ENCODE measurements around the gene SLC47A1.

Gene SLC47A1

DNA sequence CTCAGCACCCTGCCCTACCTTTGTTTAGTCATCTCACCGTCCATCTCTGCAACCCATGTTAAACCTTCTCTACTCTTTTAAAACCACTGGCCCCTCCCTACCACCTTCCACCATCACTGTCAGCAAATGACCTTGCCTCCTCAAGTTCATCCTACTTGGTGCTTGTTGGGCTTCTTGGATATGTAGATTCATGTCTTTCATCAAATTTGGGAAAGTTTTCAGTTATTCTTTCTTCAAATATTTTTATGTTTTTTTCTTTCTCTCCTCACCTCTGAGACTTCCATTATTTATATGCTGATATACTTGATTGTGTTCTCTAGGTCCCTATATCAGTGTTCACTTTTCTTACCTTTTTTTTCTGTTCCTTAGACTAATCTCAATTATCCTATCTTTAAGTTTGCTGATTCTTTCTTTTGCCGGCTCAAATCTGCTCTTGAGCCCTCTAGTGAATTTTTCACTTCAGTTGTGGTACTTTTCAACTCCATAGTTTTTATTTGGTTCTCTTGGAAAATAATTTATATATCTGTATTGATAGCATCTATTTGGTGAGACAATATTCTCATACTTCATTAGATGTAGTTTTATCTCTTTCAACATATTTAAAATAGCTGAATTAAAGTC lies 86.2 kb downstream of the SLC47A1 start:
- no peak for ATAC-seq
- TF ChIP-seq CREB5 (CRISPR knock-in tag; IDR thresholded peaks at IDR 0.05; ENCODE audit: low read depth): no peak
- TF ChIP-seq, protein P1, sequence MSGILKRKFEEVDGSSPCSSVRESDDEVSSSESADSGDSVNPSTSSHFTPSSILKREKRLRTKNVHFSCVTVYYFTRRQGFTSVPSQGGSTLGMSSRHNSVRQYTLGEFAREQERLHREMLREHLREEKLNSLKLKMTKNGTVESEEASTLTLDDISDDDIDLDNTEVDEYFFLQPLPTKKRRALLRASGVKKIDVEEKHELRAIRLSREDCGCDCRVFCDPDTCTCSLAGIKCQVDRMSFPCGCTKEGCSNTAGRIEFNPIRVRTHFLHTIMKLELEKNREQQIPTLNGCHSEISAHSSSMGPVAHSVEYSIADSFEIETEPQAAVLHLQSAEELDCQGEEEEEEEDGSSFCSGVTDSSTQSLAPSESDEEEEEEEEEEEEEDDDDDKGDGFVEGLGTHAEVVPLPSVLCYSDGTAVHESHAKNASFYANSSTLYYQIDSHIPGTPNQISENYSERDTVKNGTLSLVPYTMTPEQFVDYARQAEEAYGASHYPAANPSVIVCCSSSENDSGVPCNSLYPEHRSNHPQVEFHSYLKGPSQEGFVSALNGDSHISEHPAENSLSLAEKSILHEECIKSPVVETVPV (CRISPR knock-in tag; IDR thresholded peaks at IDR 0.05): no peak
- TF ChIP-seq OSR1 (CRISPR knock-in tag; IDR thresholded peaks at IDR 0.05): no peak
- TF ChIP-seq GLIS3 (CRISPR knock-in tag; IDR thresholded peaks at IDR 0.05): no peak
- no peak for TF ChIP-seq ZFP3 (CRISPR knock-in tag; IDR thresholded peaks at IDR 0.05)
- TF ChIP-seq BACH2 (CRISPR knock-in tag; IDR thresholded peaks at IDR 0.05; ENCODE audit: borderline replicate concordance): no peak
- TF ChIP-seq TCF4 (CRISPR knock-in tag; IDR thresholded peaks at IDR 0.05; ENCODE audit: borderline replicate concordance): no peak
- no peak for TF ChIP-seq ARNTL (CRISPR knock-in tag; IDR thresholded peaks at IDR 0.05; ENCODE audit: borderline replicate concordance, low read depth)
- TF ChIP-seq PPARA (CRISPR knock-in tag; IDR thresholded peaks at IDR 0.05; ENCODE audit: borderline replicate concordance): no peak
- no peak for TF ChIP-seq RARB (CRISPR knock-in tag; IDR thresholded peaks at IDR 0.05)
- TF ChIP-seq, protein P2, sequence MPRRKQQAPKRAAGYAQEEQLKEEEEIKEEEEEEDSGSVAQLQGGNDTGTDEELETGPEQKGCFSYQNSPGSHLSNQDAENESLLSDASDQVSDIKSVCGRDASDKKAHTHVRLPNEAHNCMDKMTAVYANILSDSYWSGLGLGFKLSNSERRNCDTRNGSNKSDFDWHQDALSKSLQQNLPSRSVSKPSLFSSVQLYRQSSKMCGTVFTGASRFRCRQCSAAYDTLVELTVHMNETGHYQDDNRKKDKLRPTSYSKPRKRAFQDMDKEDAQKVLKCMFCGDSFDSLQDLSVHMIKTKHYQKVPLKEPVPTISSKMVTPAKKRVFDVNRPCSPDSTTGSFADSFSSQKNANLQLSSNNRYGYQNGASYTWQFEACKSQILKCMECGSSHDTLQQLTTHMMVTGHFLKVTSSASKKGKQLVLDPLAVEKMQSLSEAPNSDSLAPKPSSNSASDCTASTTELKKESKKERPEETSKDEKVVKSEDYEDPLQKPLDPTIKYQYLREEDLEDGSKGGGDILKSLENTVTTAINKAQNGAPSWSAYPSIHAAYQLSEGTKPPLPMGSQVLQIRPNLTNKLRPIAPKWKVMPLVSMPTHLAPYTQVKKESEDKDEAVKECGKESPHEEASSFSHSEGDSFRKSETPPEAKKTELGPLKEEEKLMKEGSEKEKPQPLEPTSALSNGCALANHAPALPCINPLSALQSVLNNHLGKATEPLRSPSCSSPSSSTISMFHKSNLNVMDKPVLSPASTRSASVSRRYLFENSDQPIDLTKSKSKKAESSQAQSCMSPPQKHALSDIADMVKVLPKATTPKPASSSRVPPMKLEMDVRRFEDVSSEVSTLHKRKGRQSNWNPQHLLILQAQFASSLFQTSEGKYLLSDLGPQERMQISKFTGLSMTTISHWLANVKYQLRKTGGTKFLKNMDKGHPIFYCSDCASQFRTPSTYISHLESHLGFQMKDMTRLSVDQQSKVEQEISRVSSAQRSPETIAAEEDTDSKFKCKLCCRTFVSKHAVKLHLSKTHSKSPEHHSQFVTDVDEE (CRISPR knock-in tag; IDR thresholded peaks at IDR 0.05): no peak
- TF ChIP-seq ZNF565 (CRISPR knock-in tag; conservative IDR thresholded peaks at IDR 0.05; ENCODE audit: low read depth): no peak
- no peak for TF ChIP-seq ISL1 (CRISPR knock-in tag; IDR thresholded peaks at IDR 0.05)
- no peak for TF ChIP-seq ZNF8 (CRISPR knock-in tag; IDR thresholded peaks at IDR 0.05)

DNA sequence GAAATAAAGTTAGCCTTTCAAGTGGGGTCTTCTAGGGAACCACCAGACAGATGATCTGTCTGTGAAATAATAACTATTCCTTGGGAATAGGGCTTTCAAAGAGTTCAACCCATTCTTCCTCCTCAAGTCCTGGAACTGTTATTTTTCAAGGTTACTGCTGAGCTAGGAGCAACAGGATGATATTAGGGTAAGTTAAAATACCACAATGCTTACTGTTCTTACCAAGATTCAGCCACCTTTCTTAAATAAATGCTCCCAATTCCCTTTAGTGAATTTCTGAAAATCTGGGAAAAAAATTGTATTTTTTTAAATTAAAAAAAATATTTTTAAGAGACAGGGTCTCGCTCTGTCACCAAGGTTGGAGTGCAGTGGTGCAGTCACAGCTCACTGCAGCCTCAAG lies 88.0 kb downstream of the SLC47A1 start:
- ATAC-seq: no peak
- TF ChIP-seq SNAI2 (CRISPR knock-in tag; IDR thresholded peaks at IDR 0.05): no peak
- TF ChIP-seq, protein P2 (CRISPR knock-in tag; IDR thresholded peaks at IDR 0.05): no peak
- TF ChIP-seq CREB5 (CRISPR knock-in tag; IDR thresholded peaks at IDR 0.05; ENCODE audit: low read depth): no peak
- TF ChIP-seq ISL1 (CRISPR knock-in tag; IDR thresholded peaks at IDR 0.05): no peak

DNA sequence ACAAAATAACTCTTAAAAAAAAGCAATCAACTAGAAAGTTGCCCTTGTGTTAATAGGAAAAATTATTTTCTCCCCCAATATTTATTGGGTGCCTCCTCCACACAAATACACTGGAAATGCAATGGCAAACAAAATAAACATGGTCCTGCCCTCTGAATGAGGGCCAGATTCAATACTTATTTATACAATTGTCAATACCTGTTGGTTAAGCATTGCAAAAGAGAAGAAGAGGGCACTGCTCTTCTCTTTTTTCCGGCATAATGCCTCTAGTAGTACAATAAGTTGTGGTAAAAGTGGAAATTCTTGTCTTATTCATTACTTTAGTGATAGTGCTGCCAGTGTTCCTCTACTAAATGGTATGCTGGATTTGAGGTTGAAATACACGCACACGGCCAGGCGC lies 92.4 kb downstream of the SLC47A1 start:
- no peak for ATAC-seq
- TF ChIP-seq RARB (CRISPR knock-in tag; IDR thresholded peaks at IDR 0.05) (no peak), OSR1 (CRISPR knock-in tag; IDR thresholded peaks at IDR 0.05) (no peak), ZFP3 (CRISPR knock-in tag; IDR thresholded peaks at IDR 0.05) (no peak), TOX (CRISPR knock-in tag; IDR thresholded peaks at IDR 0.05; ENCODE audit: borderline replicate concordance) (no peak), ZNF565 (CRISPR knock-in tag; conservative IDR thresholded peaks at IDR 0.05; ENCODE audit: low read depth) (no peak), PPARA (CRISPR knock-in tag; IDR thresholded peaks at IDR 0.05; ENCODE audit: borderline replicate concordance) (no peak), ZNF8 (CRISPR knock-in tag; IDR thresholded peaks at IDR 0.05) (no peak), BACH2 (CRISPR knock-in tag; IDR thresholded peaks at IDR 0.05; ENCODE audit: borderline replicate concordance) (no peak), CREB5 (CRISPR knock-in tag; IDR thresholded peaks at IDR 0.05; ENCODE audit: low read depth) (no peak), TCF4 (CRISPR knock-in tag; IDR thresholded peaks at IDR 0.05; ENCODE audit: borderline replicate concordance) (no peak), ZC3H10 (CRISPR knock-in tag; IDR thresholded peaks at IDR 0.05) (no peak), GLIS3 (CRISPR knock-in tag; IDR thresholded peaks at IDR 0.05) (no peak), ESRRG (CRISPR knock-in tag; IDR thresholded peaks at IDR 0.05) (no peak), CSDC2 (CRISPR knock-in tag; IDR thresholded peaks at IDR 0.05) (no peak)
- TF ChIP-seq, protein P3, sequence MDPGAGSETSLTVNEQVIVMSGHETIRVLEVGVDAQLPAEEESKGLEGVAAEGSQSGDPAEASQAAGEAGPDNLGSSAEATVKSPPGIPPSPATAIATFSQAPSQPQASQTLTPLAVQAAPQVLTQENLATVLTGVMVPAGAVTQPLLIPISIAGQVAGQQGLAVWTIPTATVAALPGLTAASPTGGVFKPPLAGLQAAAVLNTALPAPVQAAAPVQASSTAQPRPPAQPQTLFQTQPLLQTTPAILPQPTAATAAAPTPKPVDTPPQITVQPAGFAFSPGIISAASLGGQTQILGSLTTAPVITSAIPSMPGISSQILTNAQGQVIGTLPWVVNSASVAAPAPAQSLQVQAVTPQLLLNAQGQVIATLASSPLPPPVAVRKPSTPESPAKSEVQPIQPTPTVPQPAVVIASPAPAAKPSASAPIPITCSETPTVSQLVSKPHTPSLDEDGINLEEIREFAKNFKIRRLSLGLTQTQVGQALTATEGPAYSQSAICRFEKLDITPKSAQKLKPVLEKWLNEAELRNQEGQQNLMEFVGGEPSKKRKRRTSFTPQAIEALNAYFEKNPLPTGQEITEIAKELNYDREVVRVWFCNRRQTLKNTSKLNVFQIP (CRISPR knock-in tag; IDR thresholded peaks at IDR 0.05; ENCODE audit: borderline replicate concordance, low read depth): no peak
- TF ChIP-seq, protein P4, sequence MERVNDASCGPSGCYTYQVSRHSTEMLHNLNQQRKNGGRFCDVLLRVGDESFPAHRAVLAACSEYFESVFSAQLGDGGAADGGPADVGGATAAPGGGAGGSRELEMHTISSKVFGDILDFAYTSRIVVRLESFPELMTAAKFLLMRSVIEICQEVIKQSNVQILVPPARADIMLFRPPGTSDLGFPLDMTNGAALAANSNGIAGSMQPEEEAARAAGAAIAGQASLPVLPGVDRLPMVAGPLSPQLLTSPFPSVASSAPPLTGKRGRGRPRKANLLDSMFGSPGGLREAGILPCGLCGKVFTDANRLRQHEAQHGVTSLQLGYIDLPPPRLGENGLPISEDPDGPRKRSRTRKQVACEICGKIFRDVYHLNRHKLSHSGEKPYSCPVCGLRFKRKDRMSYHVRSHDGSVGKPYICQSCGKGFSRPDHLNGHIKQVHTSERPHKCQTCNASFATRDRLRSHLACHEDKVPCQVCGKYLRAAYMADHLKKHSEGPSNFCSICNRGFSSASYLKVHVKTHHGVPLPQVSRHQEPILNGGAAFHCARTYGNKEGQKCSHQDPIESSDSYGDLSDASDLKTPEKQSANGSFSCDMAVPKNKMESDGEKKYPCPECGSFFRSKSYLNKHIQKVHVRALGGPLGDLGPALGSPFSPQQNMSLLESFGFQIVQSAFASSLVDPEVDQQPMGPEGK (CRISPR knock-in tag; IDR thresholded peaks at IDR 0.05; ENCODE audit: borderline replicate concordance): no peak

Data from SK-N-SH treated with all-trans-retinoic acid at 6 μM for 48 hours (cell line).